ENCODE data around the gene ACY1.

The ACY1 gene

DNA sequence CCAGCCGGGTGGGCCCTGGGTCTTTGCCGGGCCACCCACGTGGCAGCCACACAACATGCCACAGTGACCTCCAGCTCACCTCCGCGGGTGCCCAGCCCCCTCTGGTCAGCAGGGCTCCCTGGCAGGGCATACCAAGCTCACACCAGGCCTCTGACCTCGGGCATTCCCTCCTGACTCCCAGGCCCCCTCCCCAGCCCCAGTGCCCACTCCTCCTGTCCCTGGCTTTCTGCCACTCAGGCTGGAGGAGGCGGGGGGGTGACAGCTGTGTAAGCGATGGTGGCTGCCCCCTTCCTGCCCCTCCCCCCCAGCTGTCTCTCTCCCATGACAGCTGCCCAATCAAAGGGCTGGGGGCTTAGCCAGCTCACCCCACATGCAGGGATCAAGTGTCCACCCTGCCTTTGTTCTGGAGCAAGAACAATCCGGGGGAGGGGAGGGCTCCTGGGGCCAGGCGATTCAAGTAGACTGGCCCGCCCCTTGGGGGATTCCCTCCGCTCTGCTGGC lies 19.3 kb upstream of the ACY1 start:
- TF ChIP-seq, protein P1, sequence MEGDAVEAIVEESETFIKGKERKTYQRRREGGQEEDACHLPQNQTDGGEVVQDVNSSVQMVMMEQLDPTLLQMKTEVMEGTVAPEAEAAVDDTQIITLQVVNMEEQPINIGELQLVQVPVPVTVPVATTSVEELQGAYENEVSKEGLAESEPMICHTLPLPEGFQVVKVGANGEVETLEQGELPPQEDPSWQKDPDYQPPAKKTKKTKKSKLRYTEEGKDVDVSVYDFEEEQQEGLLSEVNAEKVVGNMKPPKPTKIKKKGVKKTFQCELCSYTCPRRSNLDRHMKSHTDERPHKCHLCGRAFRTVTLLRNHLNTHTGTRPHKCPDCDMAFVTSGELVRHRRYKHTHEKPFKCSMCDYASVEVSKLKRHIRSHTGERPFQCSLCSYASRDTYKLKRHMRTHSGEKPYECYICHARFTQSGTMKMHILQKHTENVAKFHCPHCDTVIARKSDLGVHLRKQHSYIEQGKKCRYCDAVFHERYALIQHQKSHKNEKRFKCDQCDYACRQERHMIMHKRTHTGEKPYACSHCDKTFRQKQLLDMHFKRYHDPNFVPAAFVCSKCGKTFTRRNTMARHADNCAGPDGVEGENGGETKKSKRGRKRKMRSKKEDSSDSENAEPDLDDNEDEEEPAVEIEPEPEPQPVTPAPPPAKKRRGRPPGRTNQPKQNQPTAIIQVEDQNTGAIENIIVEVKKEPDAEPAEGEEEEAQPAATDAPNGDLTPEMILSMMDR (conservative IDR thresholded peaks at IDR 0.05; ENCODE audit: control insufficient read depth, insufficient read depth, low read depth, low read length), result no peak
- no peak overlapping the region for H3K4me3 ChIP-seq (ENCODE audit: control insufficient read depth, low read depth, low read length)
- DNase-seq (ENCODE audit: low read depth), result no peak

DNA sequence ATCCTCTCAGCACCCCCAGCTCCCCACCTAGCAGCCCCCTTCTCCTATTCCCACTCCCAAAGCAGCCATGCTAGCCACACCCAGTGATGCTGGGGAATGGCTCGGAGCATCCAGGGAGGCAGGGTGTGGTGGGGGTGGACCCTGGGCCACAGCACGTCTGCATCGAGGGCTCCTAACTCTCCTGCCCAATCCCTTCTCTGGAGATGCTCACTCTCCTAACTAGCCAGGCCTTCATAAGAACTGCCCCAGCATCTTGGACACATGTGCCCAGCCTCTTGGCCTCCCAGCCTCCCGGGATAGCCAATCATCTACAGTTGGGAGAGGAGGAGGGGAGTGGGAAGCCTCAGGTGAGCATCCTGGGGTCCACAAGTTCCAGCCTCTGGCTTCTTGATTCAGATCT lies 18.8 kb upstream of the ACY1 start:
- H3K4me3 ChIP-seq (ENCODE audit: control insufficient read depth, low read depth, low read length), result no peak overlapping the region
- TF ChIP-seq, protein P1 (conservative IDR thresholded peaks at IDR 0.05; ENCODE audit: control insufficient read depth, insufficient read depth, low read depth, low read length), result no peak
- no peak for DNase-seq (ENCODE audit: low read depth)

DNA sequence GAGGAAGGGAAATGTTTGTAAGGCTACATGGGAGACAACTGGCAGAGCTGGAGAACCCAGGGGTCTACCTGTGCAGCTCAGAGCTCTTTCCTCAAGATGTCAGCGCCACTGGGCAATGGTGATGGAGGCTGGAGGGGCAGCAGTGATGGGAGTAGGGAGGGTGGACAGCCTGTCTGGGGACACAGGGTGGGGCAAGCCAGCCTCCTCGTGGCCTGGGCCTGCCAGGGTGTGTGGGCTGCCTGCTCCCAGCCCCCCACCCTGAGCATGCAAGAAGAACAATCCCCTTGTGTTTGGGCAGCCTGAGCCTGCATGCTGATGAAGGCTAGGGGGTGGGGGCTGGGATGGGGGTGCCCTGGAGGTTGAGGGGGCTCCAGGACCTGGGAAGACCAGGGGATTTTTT lies 17.3 kb upstream of the ACY1 start:
- H3K4me3 ChIP-seq (ENCODE audit: control insufficient read depth, low read depth, low read length), result no peak overlapping the region
- TF ChIP-seq, protein P1 (conservative IDR thresholded peaks at IDR 0.05; ENCODE audit: control insufficient read depth, insufficient read depth, low read depth, low read length), result no peak
- no peak for DNase-seq (ENCODE audit: low read depth)

DNA sequence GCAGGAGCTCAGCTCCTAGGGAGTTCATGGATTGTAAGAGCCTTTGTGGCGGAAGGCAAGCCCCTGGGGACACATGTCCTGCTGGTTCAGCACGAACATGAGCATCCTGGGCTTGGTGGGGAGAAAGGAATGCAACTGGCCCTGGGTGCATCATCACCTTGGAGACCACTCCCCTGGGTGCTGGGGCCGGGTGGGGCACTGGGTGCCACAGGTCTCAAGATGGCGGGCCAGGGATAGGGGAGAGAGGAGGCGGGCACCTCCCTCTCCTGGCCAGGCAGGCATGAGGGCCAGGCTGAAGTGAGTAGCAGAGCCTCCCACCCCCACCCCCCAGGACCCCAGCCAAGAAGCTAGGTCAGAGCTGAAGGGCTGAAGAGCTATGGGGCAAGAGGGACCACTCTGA lies 16.8 kb upstream of the ACY1 start:
- DNase-seq (ENCODE audit: low read depth), result no peak
- TF ChIP-seq, protein P1 (conservative IDR thresholded peaks at IDR 0.05; ENCODE audit: control insufficient read depth, insufficient read depth, low read depth, low read length), result no peak
- H3K4me3 ChIP-seq (ENCODE audit: control insufficient read depth, low read depth, low read length), result peak overlapping the region; percentile 62

DNA sequence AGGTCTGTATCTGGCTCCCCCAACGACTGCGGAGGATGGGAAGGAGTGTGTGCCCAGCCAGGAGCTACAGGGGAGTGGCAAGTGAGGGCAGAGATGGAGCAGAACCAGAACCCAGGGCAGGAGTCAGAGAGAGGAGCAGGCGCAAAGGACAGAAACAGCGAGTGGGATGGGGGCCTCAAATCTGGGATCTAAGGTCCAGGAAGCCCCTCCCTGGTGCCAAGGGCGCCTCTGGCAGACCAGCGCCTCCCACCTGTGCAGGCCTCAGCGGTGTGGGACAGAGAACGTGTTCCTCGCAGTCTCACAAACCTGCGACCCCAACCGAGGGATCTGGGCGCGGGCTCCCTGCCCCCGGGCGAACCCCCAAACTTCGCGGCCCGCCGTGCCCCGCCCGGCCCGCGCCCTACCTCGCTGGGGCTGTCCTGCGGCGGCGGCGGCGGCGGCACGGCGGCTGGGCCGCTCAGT lies 16.4 kb upstream of the ACY1 start:
- peak overlapping the region; percentile 62 for H3K4me3 ChIP-seq (ENCODE audit: control insufficient read depth, low read depth, low read length)
- DNase-seq (ENCODE audit: low read depth), result no peak
- TF ChIP-seq, protein P1 (conservative IDR thresholded peaks at IDR 0.05; ENCODE audit: control insufficient read depth, insufficient read depth, low read depth, low read length), result no peak

DNA sequence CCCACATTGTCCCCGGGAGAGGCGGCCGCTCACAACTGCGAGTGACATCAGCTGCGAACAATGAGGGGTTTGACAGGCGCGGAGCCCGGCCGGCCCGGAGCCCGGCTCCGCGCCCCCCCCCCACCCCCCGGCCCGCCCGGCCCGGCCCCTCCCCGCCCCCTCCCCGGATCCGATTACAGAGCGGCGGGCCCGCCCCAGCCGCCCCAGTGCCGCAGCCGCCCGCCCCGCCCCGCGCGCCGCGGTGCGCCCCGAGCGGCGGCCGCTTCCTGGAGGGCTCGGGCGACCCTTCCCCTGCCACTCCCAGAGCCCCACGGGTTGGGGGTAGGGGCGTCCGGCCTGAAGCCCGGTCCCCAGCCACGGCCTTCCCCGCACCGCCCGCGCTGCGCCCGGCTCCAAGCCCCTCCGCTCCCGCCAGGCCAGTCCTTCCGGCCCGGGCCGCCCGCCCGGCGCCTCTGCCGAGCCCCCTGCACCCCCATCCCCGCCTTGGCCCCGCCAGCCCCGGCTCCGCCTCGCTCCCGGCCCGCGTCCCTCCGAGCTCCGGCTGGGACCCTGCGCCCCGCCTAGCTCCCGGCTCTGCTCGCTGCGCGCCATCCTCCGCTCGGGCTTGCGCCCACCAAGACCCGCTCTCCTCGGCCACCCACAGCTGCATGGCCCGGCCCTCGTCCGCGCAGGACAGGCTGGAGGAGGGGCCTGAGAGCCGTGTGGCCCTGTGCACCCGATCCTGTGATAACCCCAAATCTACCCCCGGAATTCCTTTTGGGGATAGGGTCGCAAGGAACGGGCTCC lies 15.8 kb upstream of the ACY1 start, which contains the start of gene PCBP4:
PCBP4 (minus strand) TSS at position 71 of the 786 bp plus-strand sequence. CDS start 6,214 bp downstream, outside the sequence.
- H3K4me3 ChIP-seq (ENCODE audit: control insufficient read depth, low read depth, low read length), result peak within 1 kb of the TSS; percentile 62
- TF ChIP-seq, protein P1 (conservative IDR thresholded peaks at IDR 0.05; ENCODE audit: control insufficient read depth, insufficient read depth, low read depth, low read length), result no peak
- no peak for DNase-seq (ENCODE audit: low read depth)
